ENCODE results near the gene IL17RD.

GRCh38 chr3:57158813-57159738, 6.1 kb downstream of the IL17RD start:
- no peak for TF ChIP-seq POLR2A (IDR thresholded peaks at IDR 0.05; ENCODE audit: low read depth, low read length)
- no peak for TF ChIP-seq RFX5 (IDR thresholded peaks at IDR 0.05; ENCODE audit: low read depth, low read length)
- TF ChIP-seq, protein P1, sequence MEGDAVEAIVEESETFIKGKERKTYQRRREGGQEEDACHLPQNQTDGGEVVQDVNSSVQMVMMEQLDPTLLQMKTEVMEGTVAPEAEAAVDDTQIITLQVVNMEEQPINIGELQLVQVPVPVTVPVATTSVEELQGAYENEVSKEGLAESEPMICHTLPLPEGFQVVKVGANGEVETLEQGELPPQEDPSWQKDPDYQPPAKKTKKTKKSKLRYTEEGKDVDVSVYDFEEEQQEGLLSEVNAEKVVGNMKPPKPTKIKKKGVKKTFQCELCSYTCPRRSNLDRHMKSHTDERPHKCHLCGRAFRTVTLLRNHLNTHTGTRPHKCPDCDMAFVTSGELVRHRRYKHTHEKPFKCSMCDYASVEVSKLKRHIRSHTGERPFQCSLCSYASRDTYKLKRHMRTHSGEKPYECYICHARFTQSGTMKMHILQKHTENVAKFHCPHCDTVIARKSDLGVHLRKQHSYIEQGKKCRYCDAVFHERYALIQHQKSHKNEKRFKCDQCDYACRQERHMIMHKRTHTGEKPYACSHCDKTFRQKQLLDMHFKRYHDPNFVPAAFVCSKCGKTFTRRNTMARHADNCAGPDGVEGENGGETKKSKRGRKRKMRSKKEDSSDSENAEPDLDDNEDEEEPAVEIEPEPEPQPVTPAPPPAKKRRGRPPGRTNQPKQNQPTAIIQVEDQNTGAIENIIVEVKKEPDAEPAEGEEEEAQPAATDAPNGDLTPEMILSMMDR (conservative IDR thresholded peaks at IDR 0.05; ENCODE audit: low read depth, low read length), result no peak
- TF ChIP-seq MXI1 (IDR thresholded peaks at IDR 0.05; ENCODE audit: borderline replicate concordance, low read depth, low read length), result no peak
- TF ChIP-seq SMC3 (IDR thresholded peaks at IDR 0.05; ENCODE audit: low read depth, low read length), result no peak
- no peak for TF ChIP-seq RCOR1 (IDR thresholded peaks at IDR 0.05; ENCODE audit: insufficient replicate concordance, low read length)
- TF ChIP-seq NFE2L2 (IDR thresholded peaks at IDR 0.05; ENCODE audit: low read depth, low read length), result no peak
